ENCODE results near the gene TLN1.

GRCh38 chr9:35690294-35690613 lies 41.7 kb downstream of the TLN1 start:
- TF ChIP-seq, protein P1, sequence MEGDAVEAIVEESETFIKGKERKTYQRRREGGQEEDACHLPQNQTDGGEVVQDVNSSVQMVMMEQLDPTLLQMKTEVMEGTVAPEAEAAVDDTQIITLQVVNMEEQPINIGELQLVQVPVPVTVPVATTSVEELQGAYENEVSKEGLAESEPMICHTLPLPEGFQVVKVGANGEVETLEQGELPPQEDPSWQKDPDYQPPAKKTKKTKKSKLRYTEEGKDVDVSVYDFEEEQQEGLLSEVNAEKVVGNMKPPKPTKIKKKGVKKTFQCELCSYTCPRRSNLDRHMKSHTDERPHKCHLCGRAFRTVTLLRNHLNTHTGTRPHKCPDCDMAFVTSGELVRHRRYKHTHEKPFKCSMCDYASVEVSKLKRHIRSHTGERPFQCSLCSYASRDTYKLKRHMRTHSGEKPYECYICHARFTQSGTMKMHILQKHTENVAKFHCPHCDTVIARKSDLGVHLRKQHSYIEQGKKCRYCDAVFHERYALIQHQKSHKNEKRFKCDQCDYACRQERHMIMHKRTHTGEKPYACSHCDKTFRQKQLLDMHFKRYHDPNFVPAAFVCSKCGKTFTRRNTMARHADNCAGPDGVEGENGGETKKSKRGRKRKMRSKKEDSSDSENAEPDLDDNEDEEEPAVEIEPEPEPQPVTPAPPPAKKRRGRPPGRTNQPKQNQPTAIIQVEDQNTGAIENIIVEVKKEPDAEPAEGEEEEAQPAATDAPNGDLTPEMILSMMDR (IDR thresholded peaks at IDR 0.05; ENCODE audit: low read depth, low read length, poor library complexity, severe bottlenecking) = no peak
- no peak for TF ChIP-seq EZH2phosphoT487 (IDR thresholded peaks at IDR 0.05; ENCODE audit: borderline replicate concordance, low read length)

Measured in DOHH2 (cell line).